OCI-LY1 (cell line): Measurements from ENCODE around the gene SLC9A7.
A peak's percentile ranks its signal among the peaks of the same experiment; 100 is the strongest.

ENCODE experiments used
- CTCF ChIP-seq: fragments of 200-600 bp; sonication (generic), shearing (Covaris generic); IDR thresholded peaks from 2 replicates; pipeline ENCODE4 v1.5.1; 2017; ENCODE audit warnings: mild to moderate bottlenecking, antibody characterized with exemption, low read length, moderate library complexity, mixed read lengths
- EZH2 ChIP-seq: fragments of 200-600 bp; sonication (generic), shearing (Covaris generic); IDR thresholded peaks from 2 replicates; pipeline ENCODE4 v1.8.0; 2017; ENCODE audit warnings: borderline replicate concordance, mixed run types, mild to moderate bottlenecking, antibody characterized with exemption, low read length, moderate library complexity, mixed read lengths

- TF ChIP-seq CTCF (peak; percentile 38), EZH2 (no peak)
Observed at GRCh38 chrX:46653482-46653881, 105.4 kb downstream of the SLC9A7 start.
